HG02623 (cell line): ENCODE measurements around the gene RAET1L.
"Not testable (repeated sequence)": the region's sequence is repeated elsewhere in the genome, so short reads cannot be mapped to it uniquely, and the experiment has no call there.

Experiments
- ATAC-seq: cut with Tn5 transposase; IDR thresholded peaks from one replicate; pipeline ENCODE4 v1.9.1; 2021; ENCODE audit warnings: moderate library complexity; ENCODE audit not compliant: unreplicated experiment

Gene RAET1L

GRCh38 chr6:150017186-150017521 lies 8.2 kb downstream of the RAET1L start:
- not testable (repeated sequence) for ATAC-seq

DNA sequence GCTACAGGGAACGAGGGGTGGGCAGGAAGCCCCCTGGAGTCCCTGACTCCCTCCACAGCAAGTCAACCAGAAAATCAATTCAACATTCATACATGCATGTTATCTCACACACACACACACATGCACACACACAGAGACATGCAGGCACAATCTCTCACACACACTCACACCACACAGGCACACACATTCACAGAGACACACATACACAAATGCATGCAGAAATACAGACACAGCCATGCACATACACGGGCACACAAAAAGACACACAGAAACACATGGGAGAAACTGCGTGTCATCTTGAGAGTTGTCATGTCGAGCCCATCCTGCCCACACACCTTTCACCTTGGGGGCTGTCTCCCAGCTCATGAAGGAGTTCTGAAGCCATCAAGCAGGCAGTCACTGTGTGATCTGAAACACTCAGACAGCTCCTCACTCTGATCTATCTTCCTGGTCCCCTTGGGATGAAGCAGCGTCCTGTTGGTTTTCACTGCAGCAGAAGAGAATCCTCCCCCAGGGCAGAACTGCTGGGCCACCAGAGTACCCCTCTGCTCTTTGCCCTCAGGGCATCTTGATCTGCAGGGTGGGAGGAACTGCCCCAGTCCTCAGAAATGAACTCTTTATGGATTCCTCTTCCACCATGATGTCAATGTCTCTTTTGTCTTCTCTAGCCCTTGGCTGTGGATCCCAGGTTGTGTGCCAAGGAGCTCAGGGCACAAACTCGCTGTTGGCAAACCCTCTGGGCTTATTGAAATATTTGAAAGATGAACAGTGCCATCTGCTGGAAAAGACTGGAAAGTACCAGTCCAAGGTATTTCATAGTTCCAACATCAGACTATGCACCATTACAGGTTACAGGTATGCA lies 8.8 kb downstream of the RAET1L start:
- no peak for ATAC-seq

DNA sequence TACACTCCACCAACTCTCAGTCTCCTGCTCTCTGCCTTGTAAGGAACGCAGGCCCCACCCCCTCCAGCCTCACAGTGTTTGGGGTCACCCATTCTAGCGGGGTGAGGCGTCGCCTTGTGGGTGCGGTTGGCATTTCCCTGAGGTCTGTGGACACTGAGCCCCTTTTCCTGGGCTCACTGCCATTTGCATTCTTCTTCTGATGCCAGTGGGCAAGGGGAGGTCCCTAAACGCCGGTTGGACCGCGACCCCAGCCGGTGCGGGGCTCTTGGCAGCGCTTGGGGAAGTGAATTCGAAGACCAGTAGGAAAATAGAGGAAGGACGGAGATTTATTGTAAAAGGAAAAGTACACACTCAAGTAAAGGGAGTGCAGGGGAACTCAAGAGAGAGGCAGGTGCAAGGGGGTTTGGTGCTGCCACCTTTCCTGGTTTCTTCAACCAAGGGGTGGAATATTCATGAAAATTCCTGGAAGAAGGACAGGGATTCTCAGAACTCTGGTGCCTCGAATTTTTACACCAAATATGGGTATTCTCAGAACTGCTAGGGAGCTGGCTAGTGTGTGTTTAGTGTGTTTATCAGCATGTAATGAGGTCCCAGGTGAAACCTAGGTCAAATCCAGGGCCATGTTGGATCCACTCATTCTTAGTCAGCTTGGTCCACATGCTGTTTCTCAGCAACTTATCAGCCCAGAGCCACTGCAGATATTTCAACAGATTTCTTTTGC lies 9.9 kb downstream of the RAET1L start:
- ATAC-seq = not testable (repeated sequence)

- ATAC-seq = not testable (repeated sequence)
These were observed 10.6 kb downstream of the RAET1L start for GRCh38 chr6:150014623-150015280.

DNA sequence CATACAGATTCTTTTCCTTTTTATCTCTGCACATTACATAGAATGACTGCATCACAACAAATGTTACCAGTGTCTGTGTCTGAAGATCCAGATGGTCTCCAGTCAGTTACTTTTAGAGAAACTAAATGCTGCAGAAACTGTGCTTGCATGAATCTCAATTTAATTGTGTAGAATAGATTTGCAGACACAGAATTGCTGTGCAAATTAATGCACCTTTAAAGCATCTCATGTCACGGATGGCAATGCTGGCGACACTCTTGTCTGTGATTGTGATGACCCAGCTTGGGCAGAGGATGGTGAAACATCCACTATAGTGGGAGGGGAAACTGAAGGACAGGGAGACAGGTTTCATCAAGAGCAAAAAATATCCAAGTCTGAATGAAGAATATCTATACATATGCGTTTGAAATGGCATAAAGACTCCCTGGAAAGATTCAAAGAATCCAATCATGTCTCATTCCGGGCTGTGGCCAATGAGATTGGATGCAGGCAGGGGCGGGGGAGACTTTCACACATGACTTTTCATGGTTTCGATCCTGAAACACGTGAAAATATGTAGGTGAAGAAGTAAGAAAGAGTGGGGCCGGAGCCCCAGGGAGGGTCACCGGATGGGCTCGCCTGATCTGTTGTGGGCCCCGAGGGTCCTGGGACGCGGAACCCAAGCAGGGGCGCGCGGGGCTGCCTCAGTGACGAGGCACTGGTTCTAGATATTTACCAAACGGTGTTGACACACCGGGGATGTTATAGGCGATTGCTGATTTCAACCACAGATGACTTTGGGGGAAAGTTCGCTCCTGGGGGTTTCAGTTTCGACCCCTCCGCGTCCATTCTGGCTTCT lies 11.3 kb downstream of the RAET1L start:
- not testable (repeated sequence) for ATAC-seq

- ATAC-seq = not testable (repeated sequence)
These were observed 12.2 kb downstream of the RAET1L start for GRCh38 chr6:150012846-150013784.

DNA sequence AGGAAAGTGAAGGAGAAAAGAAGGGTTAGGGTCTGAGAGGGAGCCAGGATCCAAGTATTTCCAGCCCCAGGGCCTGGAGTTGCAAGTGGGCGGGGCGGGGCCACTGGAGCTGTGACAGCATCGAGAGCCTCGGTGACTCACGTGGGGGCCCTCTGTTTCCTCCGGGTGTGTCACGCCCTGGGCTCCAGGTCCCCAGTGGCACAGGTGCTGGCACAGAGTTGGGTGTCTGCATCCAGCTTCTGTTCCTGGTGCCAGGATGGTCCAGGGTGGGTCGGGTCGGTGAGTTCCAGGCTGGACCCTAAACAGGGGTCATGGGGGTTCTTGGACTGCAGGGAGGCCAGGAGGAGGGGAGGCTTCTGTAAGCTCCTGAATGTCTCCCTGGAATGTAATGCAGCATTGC lies 16.7 kb downstream of the RAET1L start:
- no peak for ATAC-seq

GRCh38 chr6:150006961-150007464 lies 18.3 kb downstream of the RAET1L start:
- no peak for ATAC-seq

- ATAC-seq = no peak
These were observed 19.3 kb downstream of the RAET1L start for GRCh38 chr6:150005761-150006651.

DNA sequence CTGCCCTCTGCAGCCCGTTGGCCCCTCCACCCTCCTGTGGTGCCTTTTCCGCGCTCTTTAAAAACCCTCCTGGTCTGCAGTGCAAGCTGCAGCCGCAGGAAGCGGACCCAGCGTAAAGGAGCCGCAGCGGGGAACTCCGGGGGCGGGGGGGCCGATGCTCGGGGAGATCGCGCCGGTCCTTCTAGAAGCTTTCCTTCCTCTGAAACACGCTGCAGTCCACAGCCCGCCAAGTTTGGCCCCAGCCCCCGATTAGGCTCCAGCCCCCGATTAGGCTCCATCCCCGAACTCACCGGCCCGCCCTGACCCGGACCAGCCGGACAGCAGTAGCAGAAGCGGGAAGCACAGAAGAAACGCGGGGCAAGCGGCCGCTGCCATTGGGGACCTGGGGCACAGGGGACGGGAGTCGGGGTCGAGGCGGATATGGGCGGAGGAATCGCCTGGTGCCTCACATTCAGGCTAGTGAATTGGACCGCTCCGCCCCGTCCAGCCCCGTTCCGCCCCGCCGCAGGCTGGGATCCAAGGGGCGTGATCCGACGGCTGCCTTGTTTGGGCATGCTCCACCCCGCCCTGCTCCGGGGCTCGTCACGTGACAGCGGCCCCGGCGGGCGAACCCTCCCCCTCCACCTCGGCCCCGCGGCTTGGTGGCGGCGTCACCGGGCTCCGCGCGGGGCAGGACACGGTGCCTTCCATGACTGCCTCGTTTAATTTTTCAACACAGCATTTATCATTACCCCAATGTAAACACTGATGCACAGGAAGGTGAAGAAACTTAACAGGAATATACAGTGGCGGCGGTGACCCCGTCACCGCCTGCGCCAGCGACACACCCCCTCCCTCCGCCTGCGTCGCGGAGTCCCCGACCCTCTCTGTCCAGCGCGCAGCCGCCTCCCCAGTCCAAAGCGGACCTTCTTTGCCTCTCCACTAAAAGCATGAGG lies 20.3 kb downstream of the RAET1L start:
- peak; percentile 56 for ATAC-seq

- ATAC-seq = peak; percentile 16
These were observed 21.1 kb downstream of the RAET1L start for GRCh38 chr6:150004101-150004782.

DNA sequence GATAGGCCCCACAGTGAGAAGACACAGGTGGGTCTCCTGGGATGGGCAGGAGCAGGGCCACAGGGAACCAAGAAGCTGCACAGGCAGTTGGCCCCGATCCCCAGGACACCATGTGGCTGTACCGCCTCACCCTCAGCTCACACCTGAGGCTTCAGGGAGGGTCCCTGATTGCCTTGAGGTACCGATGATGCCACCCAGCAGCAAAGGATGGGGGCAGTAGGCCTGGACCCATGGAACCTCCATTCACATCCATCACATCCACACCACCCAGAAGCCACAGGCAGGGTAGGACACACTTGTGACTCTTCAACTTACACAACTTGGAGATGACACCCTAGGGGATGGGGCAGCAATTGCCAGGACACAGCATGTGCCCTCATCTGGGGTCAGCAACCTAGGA lies 21.7 kb downstream of the RAET1L start:
- not testable (repeated sequence) for ATAC-seq

GRCh38 chr6:150002710-150003109 lies 22.6 kb downstream of the RAET1L start:
- no peak for ATAC-seq

DNA sequence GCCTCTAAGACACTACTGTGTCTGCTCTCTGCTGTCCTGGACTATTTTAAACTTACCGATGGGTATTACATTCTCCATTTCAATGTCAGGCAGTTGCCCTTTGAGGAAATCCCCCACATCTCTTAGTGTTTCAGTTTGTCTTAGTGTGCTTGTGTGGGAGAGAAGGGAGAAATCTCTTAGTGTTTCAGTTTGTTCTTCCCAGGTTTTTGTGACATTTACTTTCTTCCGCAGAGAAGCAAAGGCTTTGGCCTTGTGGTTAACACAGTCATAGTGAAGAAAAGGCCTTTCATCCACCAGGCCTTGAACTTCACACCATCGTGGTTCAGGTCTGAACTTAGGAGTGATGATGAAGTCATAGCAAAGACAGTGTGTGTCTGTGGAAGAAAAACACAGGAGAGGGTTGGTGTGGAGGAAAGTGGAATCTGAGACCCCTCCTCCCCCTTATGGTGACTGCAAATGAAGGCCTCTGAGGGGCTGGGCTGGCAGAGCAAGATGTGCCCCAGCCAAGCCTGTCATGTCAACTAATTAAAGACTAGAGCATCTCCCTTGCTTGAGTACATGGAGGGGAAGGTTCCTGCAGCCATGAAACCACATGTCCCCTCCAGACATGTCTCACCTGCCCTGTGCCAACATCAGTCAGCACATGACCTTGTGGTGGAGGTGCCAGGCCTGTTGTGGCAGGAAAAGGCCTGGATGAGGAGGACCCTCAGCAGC lies 23.9 kb downstream of the RAET1L start:
- peak; percentile 38 for ATAC-seq

DNA sequence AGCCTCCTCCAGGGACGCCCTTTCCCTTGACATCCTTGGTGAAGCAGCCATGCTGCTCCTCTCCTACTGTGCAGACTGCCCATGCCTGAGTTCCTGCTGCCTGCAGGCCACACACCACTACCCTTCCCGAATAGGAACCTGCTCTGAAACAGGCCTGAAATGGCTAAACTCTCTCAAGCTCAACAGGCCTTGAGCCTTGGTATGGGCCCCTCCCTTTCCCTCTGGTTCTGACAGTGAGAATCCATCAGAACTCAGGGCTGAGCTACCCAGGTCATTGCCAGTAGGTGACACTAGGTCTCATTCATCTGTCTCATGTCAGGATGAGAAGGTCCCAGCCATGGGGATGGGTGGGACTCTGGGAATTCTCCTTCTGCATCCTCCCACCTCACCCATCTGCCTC lies 25.7 kb downstream of the RAET1L start:
- no peak for ATAC-seq

DNA sequence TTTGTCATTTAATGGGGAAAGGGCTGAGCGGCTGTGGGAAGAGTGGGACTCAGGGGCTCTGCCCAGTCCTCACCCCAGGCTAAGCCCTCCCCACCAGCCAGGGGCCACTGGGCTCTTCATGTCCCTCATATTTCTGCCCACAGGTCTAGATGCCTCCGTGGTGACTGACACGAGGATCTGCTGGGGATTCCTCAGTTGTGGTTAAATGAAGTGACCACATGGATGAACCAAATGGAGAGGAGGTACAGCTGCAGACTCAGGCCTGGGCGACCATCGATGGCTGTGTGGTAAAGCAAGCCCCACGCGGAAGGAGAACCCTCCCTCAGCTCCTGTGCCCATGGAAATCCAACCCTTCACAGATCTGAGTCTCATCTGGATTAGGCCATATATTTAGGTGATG lies 29.4 kb downstream of the RAET1L start:
- ATAC-seq = no peak
